ENCODE measurements around the gene CASKIN2. TPM values are rescaled to one million over a fixed set of nuclear protein-coding genes. Genes with fewer than 3 reads are reported as not detected.

Gene CASKIN2
- total and polyA plus RNA-seq, 4 donors: 2.3 to 12.1 (median 8.6) TPM

GRCh38 chr17:75502721-75503329, 12.5 kb downstream of the CASKIN2 start:
- peaks cover 1 to 36% (median 19%) of the 10 kb centered on the region in 4 donors for H3K36me3 ChIP-seq (ENCODE audit: control insufficient read depth in 4 of 4, insufficient read depth in 3 of 4, low read depth in 1 of 4, low read length in 3 of 4)
- peaks cover 5 to 23% (median 13%) of the 10 kb centered on the region in 4 donors for H3K4me1 ChIP-seq (ENCODE audit: control insufficient read depth in 4 of 4, insufficient read depth in 4 of 4, low read length in 3 of 4)
- no peak overlapping the region for H3K27ac ChIP-seq (ENCODE audit: low read depth in 1 of 2, low read length in 2 of 2)
- no peak for DNase-seq (ENCODE audit: low spot score)
- no peaks in the 10 kb centered on the region for H3K27me3 ChIP-seq (ENCODE audit: control insufficient read depth in 4 of 4, insufficient read depth in 4 of 4, low read length in 3 of 4)
- H3K9me3 ChIP-seq (ENCODE audit: control insufficient read depth in 4 of 4, low read length in 3 of 4): no peaks in the 10 kb centered on the region
- WGBS: 94% methylated on average over 25 of the region's 25 CpGs
- TF ChIP-seq MAX (IDR thresholded peaks at IDR 0.05) (no peak), RAD21 (IDR thresholded peaks at IDR 0.05) (no peak), FOXA1 (IDR thresholded peaks at IDR 0.05) (no peak), JUND (IDR thresholded peaks at IDR 0.05) (no peak)
- no peak overlapping the region for H3K4me3 ChIP-seq (ENCODE audit: low read depth in 1 of 3, low read length in 3 of 3)
- H3K9ac ChIP-seq (ENCODE audit: low read depth in 1 of 2, low read length in 2 of 2): no peak overlapping the region

DNA sequence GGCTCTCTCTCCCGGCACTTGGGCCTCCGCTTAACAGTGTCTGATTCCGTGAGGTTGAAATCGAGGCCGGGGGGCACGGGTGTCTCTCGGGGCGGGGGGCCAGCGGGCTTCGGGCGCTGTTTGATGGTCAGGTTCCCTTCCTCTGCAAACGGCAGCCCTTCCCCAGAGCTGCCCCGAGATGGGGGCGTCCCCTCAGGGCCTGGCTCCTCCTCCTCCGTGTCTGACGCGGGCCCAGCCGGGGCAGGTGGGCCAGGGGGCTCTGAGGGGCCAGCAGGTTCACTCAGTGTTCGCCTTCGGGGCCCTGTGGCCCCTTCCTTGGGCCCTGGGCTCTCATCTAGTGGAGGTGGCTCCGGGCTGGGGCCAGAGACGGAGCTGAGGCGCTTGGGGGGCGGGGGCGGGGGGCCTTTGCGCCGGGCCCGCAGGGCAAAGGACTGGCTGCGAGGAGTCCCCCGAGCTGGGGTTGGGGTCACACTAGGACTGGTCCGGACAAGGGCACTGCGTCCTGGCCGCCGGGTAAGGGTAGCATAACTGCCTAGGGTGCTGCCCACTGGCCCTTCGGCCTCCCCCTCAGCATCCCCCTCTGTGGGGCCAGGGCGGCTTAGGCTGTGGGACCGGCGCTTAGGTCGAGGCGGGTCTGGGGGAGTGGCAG, 13.1 kb downstream of the CASKIN2 start:
- Histone ChIP-seq H3K27ac (ENCODE audit: low read depth in 1 of 2, low read length in 2 of 2) (no peak overlapping the region), H3K36me3 (ENCODE audit: control insufficient read depth in 4 of 4, insufficient read depth in 3 of 4, low read depth in 1 of 4, low read length in 3 of 4) (peaks cover 3 to 39% (median 18%) of the 10 kb centered on the region in 4 donors), H3K27me3 (ENCODE audit: control insufficient read depth in 4 of 4, insufficient read depth in 4 of 4, low read length in 3 of 4) (no peaks in the 10 kb centered on the region), H3K9ac (ENCODE audit: low read depth in 1 of 2, low read length in 2 of 2) (no peak overlapping the region), H3K4me3 (ENCODE audit: low read depth in 1 of 3, low read length in 3 of 3) (no peak overlapping the region), H3K9me3 (ENCODE audit: control insufficient read depth in 4 of 4, low read length in 3 of 4) (no peaks in the 10 kb centered on the region), H3K4me1 (ENCODE audit: control insufficient read depth in 4 of 4, insufficient read depth in 4 of 4, low read length in 3 of 4) (peaks cover 5 to 23% (median 13%) of the 10 kb centered on the region in 4 donors)
- TF ChIP-seq CTCF (IDR thresholded peaks at IDR 0.05; ENCODE audit: low read depth, low read length, missing input control) (no peak), HNF4G (IDR thresholded peaks at IDR 0.05) (no peak), GABPA (IDR thresholded peaks at IDR 0.05 in 1 of 2, conservative IDR thresholded peaks at IDR 0.05 in 1 of 2) (no peak), FOXA1 (IDR thresholded peaks at IDR 0.05) (no peak), SP1 (IDR thresholded peaks at IDR 0.05) (no peak), HNF4A (conservative IDR thresholded peaks at IDR 0.05) (no peak), YY1 (IDR thresholded peaks at IDR 0.05) (no peak), RXRA (IDR thresholded peaks at IDR 0.05) (no peak), MAX (IDR thresholded peaks at IDR 0.05) (no peak), FOXA2 (IDR thresholded peaks at IDR 0.05) (no peak), REST (IDR thresholded peaks at IDR 0.05) (no peak), ZBTB33 (IDR thresholded peaks at IDR 0.05) (no peak), RAD21 (IDR thresholded peaks at IDR 0.05) (no peak), JUND (IDR thresholded peaks at IDR 0.05) (no peak), TAF1 (conservative IDR thresholded peaks at IDR 0.05) (no peak)
- TF ChIP-seq, protein P1, sequence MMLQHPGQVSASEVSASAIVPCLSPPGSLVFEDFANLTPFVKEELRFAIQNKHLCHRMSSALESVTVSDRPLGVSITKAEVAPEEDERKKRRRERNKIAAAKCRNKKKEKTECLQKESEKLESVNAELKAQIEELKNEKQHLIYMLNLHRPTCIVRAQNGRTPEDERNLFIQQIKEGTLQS (IDR thresholded peaks at IDR 0.05): no peak
- WGBS: 93% methylated on average over 40 of the region's 40 CpGs
- DNase-seq (ENCODE audit: low spot score): no peak

Data from liver (tissue), 9 donors.